ENCODE measurements around the gene KRT4.

KRT4 gene

DNA sequence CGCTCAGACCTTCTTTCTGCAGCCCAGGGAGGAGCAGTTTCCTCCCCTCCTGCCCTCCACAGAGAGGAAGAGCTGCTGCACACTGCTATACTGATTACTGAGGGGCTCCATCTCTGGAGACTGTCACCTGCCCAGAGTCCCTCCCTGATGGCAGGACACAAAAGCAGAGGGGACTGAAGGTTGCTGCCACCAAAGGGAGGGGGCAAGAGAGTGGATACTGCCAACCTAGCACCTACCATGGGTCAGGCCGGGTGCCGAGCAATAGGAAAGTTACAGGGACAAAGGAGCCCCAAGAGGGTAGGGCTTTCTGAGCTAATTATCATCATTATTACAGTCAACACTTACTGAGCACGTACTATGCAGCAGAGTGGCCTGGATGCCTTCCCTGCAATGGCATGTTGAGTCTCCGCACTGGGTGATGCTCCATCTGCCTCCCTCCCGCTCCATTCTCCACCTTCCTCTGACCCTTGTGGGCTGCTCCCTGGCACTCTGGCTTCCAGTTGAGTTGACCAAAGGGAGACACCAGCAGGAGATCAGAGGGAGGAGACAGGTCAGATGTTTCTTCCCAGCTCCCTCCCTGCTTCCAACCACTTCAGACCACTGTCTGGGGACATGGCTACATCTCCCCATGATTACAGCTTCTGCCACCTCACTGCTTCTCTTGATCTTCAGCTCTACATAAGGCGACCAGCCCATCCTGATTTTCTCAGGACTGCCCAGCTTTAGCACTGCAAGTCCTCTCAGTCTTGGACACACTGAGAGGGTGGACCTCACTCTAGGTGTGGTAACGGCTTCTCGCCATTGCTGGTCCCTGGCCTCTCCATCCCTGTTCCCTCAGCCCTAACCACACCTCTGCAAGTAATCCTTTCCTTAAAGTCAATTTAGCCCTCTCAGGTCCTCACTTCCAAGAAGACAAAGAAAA, 22.8 kb upstream of the KRT4 start:
- DNase-seq: no peak

DNA sequence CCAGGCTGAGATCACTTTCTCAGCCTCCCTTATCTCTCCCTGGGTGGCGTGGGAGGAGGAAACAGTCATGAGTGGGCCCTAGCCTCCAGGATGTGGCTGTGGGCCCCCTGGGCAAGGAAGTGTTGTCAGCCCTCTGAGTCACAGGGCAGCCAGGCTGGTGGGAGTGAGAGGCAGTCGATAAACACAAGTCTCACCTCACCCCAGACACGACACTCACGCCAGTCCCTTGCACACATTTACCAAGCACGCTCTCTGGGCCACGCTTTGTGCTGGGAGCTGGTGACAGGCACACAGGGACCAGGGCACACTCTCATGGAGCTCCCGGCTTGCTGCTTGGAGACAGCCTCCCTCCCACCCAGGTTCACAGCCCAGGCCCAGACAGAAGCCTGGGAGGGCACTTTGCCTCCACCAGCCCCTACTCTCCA, 22.1 kb upstream of the KRT4 start:
- DNase-seq: no peak

DNA sequence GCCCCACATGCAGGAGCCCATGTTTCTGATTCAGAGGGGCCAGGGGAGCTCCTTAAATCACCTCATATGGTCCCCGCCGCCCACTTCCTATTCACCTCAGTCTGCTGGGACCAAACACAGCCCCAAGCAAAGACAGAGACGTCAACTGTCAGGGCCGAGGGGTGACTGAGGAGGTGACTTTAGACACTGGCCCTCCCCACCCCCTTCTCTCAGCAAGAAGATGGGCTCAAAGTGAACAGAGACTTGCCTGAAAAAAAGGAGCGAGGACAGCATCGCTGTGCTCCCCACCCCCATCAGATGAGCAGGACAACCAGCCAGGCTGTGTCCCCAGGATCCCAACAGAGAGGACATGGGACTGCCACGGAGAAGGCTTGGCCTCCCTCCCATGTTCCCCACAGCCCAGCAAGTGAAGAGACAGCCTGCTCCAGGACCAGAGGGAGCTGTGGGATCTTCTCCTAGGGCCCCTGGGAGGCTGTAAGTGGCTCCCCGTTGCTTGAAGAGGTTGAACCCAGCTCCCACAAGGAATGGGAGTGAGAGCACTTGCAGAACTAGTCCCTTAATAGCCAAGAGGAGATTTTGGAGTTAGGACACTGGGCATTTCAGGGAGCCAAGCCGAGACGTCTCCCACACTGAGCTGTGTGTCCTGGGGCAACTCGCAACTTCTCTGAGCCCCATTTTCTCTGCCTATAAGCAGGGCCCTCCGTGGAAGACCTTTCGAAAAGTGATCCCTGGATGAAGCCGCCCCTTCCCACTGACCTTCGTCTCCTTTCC, 21.5 kb upstream of the KRT4 start:
- no peak for DNase-seq

DNA sequence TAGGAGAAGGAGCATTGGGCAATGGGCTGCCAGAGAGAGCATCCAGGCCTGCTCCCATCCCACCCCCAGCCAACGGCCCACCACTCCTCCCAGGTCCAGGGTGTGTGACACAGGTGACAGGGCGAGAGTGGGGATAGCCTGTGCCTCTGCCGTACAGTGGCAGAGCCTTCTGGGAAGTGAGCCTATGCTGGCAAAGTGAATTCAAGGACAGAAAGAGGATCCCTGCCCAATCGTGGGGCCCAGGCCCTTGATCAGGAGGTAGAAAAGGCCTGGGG, 20.7 kb upstream of the KRT4 start:
- DNase-seq: no peak

DNA sequence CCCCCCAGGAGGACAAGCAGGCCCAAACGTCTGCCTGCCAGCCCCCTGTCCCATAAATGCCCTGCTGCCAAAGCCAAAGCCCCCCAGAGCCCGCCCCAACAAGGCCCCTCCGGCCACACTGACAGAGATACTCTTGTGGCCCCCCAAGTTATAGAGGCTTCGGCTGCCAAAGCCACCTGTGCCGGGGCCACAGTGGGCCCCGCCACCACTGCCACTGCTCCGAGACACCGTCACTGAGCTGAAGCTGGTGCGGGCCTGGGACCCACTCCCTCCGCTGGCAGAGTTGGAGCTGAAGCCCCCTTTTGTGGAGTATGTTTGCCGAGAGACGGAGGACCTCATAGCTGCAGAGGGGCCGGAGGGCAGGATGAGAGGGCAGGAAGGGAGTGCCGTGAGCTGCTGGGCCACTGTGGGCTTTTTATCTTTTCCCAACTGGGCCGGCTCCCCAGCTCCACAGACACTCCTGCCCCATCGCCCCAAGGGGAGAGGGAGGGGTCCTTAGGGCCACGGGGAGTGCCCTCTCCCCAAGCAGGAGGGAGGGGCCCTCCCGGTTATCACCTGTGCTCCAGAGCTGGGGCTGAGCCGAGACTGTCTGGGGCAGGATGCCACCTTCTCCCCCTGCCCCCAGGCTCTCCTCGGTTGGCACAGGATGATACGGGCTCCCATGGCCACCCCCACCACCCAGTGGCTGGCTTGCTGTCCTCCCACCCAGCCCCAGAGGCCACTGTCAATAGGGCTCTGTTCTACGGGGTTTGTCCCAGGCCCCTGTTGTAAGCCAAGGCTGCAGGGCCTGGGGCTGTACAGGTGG, 20.2 kb upstream of the KRT4 start, which contains the start of gene KRT79:
Gene KRT79, minus strand, starts transcription at position 390 of the 805 bp plus-strand sequence. Its CDS starts 51 bp downstream, at position 339.
- DNase-seq: no peak

DNA sequence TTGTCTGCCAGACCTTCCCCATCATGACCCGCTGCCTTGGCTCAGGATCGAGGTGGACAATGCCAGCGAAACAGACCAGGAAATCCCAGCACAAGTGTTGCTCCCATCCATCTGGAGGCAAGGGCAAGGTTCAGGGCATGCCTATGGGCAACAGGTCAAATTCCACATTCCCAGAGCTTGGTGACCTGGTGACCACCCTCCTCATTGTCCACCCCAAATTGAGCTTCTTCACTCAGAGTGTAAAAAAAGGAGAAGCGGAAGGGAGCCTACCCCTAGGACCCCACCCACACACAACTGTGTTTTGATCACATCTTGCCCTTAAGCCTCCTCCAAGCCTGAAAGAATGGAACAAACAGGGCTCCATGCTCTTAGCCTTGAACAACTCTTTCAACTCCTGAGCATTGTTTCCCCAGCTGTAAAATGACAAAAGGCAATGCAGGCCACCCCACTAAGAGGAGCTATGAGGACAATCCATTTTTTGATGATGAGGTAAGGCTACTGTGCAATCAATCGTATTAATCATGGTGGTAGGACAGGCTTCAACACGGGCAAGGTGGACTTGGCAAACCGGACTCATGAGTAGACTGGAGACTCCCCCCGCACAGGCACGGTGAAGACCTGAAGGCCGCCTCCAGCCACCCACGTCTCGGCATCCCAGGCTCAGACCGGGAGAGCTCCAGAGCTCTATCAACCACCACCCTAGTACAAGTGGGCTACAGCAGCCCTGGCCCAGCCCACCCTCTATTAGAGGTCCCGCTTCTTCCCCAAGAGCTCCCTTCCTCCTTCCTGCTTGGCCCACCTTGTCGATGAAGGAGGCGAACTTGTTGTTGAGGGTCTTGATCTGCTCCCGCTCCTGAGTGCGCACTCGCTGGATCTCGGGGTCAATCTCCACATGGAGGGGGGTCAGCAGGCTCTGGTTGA, 19.3 kb upstream of the KRT4 start:
- DNase-seq: no peak

DNA sequence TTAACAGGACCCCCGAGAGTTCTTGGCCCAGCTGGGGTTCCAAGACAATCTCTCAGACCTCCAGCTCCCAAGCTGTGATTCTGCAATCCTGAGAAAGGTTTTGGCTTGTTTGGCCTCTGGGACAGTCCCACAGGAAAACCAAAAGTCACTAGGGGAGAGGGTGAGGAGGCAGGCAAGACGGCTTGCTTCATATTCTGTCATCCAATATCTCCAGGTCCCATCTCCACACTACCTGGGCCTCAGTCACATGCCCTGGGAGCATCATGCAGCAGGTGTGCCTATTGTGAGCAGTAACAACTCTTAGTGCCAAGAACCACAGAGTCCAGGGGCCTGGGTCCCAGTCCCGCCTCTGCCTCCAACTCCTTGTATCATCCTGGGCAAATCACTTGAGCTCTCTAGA, 18.5 kb upstream of the KRT4 start:
- DNase-seq: no peak

DNA sequence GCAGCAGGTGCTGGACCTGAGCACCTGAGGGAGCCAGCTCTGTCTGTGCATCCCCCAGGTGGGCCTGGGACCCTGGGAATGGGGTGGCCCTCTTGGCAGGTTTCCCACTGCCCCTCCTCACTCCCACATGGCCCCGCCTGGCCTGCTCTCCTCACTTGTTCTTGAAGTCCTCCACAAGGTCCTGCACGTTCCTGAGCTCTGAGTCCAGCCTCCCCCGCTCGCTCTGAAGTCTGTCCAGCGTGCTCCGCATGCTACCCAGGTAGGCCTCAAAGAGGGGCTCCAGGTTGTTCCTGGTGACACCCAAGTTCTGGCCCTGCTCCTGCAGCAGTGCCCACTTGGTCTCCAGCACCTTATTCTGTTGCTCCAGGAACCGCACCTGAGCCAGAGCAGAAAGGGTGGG, 17.3 kb upstream of the KRT4 start:
- no peak for DNase-seq

DNA sequence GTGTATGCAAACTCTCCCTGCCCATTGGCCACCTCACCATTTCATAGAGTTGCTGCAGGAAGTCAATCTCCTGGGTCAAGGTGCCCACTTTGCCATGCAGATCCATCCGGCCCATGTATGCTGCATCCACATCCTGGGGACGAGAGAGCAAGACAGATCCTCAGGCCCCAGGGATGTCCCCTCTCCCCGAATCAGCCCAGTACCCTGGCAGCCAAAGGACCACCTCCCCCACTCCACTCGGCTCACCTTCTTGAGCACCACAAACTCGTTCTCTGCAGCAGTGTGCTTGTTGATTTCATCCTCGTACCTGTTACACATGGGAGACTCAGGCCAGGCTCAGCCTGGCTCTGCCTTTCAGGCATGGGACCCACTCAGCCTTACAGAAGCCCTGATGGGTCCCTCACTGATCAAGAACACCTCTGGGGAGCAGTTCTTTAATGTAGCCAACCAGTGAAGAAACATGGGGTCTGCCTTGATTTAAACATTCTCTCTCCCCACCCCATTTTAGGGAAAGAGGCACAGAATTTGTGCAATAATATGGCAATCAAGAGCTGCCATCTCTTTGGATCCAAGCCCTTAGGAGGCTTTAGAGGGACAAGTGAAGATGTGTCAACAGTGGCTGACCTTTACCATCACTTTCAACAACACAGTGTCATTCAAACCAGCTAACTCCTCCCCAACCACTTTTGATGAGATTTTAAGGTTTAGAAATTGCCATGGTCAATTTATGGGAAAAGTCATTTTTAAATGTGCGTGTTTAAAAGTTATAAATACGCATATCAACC, 16.3 kb upstream of the KRT4 start:
- no peak for DNase-seq

DNA sequence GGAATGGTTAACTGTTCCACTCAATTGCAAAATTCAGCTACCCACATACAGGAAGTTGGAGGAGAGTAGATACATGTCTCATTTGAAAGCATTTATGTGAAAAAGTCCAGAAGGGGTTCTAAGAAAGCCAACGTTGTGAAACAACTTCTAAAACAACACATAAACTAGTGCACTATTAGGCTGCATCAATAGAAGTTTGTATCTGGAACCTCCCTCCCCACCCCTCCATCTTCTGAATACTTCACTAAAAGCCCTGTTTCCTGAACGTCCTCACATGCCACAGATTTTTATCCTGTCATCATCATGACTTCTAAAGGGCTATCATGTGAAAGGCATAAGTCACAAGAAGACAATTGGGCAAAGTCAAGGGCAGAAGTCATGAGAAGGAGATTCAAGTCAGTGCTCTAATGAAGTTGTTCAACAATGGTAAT, 14.7 kb upstream of the KRT4 start:
- DNase-seq: no peak

DNA sequence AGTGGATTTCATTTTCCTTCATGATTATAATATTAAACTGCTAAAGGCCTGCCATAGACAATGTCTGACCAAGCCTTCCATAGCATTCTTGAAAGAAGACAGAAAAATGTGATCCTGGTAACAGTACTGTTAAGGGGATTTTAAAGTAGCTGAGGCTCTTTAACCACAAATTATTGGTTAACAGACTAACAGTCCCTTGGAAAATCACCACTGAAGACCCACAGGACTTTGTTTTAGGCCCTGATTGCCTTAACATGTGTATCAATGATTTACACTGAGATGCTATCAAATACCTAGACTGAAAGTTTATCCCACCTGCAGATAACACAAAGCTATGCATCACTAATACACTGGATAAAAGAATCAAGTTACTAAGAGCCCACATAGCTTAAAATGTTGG, 14.2 kb upstream of the KRT4 start:
- DNase-seq: no peak

DNA sequence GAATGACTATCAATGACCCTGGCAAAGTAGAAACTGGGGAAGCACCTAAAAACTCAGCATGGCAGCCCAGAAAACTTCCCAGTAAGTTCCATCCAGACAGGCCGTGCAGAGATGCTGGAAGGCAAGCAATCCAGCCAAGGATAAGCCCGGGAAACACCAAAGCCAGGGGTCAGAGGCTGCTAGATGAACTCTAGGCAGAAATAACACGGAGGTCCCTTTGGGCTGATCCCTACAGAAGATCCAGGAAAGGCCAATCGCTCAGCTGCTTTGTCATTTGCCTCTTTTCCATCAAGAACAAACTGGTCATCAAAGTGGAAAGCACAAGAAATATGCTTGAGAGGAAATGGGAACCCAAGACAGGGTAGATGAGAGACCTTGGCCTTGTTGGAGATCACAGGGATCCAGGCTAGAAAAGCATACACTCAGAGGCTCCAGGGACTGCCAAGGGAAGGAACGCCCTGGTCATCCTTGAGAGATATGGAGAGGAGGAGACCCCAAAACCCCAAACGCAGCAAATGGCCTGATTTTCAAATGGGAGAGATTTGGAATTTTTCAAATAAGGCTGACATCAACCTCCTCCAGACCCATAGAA, 13.7 kb upstream of the KRT4 start:
- no peak for DNase-seq

DNA sequence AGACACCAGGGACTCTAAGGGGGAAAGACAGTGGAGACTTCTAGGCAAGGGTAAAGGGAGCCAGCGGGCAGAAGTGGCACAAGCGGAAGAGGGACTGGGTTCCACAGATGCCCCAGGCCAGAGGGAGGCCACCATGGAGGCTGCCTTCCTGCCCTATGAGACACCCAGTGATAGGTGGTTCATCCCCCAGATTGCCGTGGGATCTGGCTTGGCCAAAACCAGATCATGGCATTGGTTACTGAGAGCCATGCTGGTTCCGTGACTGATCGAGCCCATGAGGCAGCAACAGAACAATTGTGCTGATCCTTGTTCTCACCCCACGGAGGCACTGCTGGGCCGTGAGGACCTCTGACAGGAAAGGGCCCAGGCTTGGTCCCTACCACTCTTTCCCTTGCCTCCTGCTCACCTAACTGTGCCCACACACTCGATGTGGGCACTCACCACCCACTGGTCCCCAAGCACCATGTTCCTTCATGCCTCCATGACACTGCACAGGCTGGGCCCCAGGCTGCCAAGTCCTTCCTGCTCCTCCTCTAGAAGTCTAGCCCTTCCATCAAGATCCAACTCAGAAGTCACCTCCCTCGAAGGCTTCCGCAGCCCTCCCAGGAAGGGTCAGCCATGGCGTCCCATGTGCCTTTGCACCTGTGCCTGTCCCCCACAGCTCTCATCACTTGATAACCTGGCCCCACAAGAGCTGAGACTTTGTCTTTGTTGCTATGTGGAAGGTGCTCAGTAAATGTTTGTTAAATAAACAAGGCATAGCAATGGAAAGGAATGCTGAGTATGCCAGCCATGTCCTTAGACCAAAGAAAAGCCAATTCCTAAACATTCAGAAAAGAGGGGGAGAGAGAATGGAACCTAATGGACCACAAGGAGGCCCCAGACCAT, 12.9 kb upstream of the KRT4 start:
- no peak for DNase-seq

DNA sequence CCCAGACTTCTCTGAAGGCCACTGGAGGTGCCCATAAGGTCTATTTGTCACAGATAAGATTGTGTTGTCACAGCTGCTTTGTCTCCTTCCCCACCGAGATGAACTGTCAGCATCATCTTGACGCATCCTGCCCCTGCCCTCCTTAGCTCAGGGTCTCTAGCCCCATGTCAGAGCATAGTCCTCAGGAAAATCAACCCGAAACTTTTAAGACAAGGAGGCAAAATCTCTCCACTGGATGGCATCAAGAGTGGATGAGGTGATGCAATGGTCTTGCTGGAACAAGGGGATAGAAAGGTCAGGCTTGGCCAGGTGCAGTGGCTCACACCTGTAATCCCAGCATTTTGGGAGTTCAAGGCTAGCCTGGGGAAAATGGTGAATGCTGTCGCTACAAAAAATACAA, 12.0 kb upstream of the KRT4 start:
- no peak for DNase-seq

DNA sequence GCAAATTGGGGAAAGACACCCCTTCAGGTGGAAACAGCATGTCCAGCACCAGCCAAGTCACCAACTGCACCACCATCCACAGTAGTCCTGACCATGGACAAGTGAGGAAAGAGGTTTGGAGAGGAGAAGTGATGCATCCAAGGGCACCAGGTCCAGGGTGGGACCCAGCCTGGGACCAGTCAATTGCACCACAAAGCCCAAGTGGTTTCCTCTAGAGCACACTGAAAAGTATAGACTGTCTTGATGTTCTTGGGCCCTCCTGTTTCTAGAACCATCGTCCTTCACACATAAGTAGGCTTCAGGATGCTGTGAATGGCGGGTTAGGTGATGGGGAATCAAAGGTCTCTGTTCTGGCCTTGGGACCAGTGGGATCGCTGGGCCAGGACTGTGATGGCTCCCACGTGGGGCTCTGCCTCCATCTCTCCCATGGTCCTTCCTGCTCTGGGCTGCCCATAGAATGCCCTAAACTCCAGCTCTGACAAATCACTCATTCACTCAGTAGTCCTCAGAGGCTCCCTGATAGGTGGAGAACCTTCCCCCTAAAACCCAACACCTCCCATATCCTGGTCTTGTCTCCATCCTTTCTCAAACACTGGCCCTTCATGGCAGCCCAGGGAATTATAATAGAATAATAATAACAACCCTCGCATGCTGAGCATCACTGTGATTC, 11.0 kb upstream of the KRT4 start:
- no peak for DNase-seq

DNA sequence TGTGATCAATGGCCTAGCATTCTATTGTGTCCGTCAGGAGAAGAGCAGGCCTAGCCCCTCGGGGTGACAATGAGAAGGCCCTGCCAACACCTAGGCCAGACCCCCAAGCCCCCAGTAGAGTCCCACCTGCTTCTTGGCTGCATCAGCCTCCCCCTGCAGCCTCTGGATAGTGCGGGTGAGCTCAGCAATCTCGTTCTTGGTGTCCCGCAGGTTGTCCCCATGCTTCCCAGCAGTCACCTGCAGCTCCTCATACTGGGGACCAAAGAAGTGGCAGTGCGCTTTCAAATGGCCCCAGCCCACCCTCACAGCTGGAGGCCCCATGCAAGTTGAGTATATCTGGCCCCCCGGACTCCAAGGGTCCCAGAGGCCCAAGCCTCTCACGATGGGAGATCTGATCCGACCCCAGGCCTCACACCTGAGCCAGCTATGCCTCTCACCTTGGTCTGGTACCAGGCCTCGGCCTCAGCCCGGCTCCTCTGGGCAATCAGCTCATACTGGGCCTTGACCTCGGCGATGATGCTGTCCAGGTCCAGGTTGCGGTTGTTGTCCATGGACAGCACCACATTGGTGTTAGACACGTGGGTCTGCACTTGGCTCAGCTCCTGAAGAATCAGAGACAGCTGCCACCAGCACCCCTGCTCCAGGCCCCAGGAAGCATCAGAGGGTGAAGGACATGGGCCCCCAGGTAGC, 10.0 kb upstream of the KRT4 start:
- DNase-seq: no peak

DNA sequence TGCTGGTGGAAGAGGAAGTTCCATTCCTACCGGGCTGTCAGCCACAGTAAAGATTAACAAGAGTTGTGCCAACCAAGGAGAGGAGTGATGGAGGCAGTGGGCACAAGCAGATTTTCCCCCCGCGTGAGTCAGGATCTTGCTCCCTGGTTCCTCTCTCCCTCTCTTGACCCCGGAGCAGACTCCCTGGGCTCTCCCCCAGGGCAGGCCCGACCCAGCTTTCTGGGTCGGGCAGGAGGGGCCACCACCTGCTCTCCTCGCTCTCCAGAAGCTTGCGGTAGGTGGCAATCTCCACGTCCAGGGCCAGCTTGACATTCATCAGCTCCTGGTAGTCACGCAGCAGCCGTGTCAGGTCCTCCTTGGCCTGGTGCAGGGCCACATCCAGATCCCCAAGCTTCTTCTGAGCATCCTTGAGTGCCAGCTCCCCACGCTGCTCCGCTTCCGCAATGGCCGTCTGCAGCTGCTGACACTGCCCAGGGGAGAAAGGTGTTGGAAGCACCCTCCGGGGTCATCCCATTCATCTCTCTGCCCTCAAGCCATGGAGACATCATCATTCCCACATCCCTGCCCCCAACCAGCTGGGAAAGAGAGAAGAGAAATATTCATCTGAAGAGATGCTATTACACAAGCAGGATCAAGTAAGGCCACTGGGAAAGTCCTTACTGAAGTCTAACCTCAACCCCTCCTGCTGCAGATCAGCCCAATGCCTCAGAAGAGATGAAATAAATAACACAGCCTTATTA, 9.0 kb upstream of the KRT4 start:
- no peak for DNase-seq
